NK-92 (cell line): ENCODE measurements around the gene KCNQ1.

Experiments used
- DNase-seq: peaks from one replicate; lab custom pipeline; 2025; ENCODE audit not compliant: unreplicated experiment; lab: John Stamatoyannopoulos, UW

Gene KCNQ1

DNA sequence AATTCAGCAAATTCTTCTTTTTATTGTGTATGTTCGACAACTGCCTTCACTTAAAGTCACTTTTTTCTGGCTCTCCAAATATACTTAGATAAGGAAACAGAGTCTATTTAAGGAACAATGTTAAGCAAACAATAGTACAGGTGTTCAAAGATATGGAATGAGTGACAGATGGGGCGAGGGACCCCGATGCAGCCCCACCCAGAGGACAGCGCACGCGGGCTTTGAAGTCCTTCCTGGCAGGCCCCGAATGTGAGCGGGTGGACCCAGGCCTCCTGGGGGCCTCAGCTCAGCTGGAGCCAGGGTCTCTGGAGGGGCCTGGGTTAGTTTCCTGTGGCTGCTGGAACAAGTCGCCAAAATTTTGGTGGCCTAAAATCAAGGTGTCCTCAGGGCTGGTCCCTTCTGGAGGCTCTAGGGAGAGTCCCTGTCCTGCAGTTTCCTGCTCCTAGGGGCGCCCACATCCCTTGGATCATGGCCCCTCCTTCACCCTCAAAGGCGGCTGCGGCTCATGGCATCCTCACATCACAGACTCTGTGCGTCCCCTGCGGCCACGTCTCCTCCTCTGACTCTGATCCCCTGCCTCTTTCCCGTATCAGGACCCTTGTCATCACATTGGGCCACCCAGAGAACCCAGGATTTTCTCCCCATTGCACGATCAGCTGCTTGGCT, 295.6 kb downstream of the KCNQ1 start:
- no peak for DNase-seq

DNA sequence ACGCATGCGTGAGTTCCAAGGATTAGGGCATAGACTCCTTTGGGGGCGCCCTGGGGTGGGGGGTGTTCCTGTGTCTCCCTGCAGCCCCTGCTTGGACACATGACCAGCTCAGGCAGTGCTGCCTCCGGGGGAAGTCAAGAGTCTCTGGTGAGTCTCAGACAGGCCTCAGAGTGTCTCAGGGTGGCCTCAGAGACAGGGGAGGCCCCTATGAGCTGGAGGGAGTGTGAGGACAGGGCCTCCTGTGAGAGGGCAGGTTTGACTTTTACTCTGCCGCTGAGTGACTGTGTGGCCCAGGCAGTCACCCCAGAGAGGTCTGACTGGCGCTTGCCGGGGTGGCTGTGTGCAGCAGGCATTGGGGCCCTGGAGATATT, 296.2 kb downstream of the KCNQ1 start:
- no peak for DNase-seq

DNA sequence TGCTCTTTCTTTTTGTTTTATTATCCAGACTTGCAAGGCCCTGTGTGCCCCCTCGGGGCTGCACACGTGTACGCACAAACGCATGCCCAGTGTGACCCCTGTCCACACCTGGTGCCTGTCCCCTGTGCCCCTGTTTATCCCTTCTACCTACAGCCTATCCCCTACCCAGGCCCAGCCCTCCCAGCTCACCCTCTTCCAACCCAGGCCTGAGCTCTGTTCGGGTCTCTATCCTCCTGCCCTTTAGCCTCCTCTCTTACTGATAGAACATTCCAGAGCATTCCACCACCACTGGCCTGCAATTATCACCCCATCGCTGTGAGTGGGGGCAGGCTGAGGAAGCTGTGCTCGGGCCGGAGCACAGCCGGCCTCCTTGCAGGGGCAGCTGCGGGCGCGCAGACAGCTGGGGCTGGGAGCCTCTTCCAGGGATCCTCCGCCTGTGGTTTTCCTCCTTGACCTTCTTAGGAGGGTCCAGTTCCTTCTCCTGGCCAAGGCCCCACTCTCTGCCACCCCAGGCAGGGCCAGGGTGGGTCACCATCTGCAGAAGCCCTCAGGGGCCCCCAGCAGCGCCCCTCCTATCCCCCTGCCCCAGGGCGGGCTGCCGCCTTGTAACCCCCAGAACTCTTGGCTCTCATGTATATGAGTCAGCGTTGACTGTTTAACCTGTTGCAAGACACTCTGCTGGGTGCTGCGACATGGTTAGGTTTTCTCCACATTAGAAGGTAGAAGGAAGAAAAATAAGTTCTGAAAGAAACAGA, 296.7 kb downstream of the KCNQ1 start:
- no peak for DNase-seq

DNA sequence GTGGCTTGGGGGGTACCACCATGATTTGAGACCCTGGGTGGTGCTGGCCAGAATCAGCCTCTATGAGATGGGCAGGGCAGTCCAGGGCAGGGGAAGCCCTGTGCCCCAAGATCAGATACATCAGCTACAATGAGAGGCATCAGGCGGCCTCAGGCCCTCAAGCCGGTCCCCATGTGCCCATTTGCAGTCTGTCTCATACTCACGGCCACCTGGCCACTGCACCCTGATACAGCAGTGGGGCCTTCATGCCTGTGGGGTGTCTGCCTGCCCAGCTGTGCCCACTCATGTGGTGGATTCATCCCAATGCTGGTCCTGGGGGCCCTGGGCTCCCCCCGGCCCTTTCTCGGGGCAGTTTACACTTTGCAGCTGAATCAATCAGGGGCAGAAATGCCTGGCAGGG, 297.4 kb downstream of the KCNQ1 start:
- DNase-seq = no peak

DNA sequence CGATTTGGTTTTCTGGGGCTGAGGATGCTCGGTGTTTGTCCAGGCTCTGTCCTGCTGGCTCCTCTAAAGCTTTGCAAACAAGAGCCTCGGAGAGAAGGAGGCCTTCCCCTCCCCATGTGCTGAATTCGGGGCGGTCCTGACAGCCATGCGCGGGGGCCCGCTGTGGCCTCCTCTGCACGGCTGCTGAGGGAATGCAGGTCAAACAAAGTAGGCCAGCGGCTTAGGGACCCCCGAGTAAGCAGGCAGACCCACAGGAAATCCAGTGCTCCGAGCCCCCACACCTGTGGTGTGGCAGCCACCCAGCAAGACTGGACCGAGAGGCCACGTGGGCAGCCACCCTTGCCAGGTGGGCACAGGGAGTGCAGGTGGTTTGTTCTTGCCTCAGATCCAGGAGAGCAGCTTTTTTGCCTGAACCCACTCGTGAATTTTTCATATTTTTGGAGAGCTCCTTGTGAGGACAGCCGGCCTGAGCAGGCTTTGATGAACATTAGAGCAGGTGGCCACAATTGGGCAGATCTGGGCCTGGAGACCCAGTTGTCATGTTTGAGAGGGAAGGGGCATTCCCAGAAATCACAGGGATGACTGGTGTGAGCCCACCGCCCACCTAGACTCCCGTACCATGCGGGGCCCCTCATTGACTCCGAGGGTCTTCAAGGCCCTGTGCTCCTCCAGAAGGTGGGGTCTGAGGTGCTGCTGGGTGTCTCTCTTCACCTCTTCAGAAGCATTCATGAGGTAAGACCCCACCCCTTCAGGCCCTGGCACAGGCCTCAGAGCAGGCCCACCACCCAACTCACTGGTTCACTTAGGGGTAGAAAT, 298.0 kb downstream of the KCNQ1 start:
- DNase-seq = no peak

DNA sequence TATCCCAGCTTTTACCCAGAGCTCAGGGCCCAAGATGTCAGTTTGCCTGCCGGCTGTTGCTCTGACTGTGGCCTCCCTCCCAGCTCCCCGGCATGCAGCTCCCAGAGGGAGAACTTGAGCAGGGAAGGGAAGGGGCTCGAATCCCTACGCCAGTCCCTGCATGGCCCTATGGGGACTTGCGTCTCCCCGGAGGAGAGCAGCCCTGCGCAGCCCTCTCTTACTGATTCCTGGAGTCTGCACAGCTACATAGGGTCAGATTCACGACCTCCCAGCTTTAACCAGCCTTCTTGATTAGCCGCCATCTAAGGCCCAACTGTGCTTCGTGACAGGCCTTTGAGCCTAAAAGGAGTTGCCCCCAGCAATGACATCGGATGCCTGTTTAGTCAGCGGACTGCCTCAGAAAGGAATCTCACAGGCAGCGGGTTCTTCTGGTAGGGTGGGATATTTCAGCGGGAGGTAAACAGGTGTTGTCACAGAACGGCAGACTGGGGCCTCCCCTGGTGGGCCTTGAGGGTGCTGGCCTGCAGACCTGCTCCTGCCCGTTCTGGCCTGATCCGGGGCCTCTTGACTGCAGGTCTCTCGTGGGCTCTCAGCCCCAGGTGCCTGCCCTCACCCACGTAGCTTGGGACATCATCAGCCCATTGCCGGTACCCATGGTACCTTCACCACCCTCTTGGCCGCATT, 298.8 kb downstream of the KCNQ1 start:
- no peak for DNase-seq

DNA sequence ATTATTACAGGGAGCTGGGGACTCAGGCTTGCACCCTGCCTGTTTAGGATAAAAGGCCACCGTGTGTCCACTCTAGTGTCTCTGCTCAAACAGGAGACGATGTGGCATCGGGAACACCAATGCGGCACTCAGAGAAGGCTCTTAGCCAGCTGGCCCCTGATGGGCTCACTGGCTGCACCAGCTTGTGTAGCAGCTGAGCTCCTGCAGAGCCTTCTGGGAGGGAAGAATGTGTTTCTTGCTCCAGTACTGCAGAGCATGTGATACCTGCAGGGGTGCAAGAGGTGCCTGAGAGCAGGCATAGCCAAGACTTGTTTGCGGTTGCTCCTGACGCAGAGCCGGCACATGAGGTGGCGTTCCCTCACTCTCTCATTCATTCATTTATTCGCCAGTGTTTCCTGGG, 299.4 kb downstream of the KCNQ1 start:
- DNase-seq = no peak

DNA sequence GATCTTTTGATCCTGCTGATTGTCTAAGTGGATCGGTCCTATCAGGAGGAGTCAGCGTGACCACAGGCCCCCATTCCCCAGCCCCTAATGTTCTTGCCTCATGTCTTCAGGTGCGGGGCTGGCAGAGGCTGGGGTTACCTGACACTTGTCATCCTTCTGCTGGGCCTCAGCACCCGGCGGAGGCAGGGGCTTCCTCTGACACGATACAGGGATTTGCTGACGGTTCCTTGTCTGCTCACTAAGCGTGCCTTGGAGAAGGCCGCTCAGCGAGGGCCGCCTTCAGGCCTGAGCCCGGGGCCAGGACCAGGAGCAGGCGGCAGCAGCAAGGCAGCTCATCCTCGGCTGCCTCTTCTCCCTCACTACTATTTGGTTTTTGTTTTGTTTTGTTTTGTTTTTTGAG, 300.7 kb downstream of the KCNQ1 start:
- no peak for DNase-seq

DNA sequence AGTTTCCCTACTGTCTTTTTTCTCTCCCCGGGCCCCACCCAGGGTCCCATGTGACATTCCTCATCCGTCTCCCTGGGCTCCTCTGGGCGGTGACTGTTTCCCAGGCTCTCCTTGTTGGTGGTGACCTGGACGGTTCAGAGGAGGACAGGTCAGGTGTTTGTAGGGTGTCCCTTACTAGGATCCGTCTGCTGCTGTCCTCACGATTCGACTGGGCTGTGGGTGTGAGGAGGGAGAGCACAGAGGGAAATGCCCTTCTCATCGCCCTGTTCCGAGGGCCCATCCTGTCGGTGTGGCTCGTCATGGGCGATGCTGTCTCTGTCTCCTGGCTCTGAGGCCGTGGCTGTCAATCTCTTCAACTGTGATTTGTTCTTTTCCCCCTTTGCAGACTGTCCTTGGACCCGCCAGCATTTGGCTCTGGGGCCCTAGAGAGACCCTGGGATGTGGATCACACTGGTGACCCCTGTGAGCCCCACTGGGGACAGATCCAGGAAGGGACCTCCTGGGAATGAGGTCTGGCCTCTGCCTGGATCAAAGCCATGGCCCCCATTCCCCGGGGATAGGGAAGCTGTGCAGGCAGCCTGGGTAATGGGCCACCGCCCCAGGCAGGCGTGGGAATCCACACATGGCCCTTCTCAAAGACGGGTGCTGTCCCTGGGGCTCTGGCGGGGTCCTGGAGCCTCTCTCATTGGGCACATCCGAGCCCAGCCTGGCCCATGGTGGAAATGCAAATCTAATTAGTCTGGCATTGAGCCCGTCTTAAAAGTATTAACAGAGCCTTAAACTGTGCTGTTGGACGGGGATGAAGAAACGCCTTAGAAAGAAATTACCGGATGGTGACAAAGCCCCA, 301.8 kb downstream of the KCNQ1 start:
- DNase-seq = no peak

DNA sequence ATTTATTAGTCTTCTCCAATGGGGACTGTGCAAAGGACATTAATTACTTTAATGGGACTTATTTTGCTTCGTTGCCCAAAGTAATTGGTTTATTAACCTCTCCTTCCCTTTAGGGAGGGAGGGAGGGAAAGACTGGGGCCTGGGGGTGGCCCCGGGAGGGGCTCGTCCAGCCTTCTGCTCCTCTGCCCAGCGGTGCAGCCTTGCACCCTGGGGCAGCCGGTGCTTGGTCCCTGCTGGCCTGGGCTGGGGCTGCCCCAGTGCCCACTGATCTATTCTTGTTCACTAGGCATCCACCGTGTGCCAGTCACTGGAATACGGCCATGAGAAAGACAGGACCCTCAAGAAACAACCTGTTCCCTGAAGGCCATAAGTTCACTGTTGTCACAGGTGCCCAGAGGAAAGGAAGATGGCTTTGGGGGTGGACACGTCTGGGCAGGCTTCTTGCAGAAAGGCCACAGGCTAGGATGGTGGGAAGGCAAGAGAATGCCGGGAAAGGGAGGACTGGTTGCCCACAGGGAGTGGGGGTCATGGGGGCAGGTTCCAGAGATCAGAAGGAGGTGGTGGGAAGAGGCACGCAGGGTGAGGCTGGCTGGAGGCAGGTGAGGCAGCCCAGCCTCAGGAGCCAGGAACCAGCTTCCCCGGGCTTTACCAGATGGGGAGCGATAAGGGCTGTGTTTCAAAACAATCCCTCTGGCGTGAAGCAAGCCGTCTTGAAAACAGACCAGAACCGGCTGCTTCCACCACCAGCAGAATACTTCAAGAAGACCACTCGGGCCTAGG, 302.6 kb downstream of the KCNQ1 start:
- no peak for DNase-seq

DNA sequence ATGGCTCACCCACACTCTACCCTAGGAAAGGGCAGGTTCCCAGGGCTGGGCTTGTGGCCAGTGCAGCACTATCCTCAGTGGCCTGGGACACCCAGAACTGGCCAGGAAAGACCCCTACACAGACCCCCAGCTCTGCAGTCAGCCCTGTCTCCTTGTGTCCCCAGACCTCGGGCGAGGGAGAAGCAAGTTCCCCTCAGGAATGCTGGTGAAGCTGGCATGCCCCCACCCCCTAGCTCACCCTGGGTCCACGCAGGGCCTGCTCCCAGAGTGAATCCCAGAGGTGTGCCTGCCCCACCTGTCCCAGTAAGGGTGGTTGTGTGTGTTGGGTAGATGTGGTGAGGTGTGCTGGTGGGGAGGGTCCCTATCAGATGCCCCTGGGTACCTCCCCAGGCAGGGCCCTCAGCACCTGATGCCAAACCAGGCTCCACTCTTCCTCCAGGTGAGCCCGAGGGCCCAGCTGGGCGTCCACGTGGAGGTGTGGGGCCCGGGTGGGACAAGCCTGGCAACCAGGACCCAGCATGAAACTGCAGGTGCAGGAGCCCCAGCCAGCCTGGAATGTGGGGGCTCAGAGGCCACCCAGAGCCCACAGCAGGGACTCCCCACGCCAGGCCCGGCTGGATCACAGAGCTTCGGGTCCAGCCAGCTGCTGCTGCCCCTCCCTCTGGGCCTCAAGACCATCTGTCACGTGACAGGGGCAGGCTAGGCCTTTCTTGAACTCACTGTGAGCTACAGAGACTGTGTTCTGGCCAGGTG, 303.4 kb downstream of the KCNQ1 start:
- no peak for DNase-seq

DNA sequence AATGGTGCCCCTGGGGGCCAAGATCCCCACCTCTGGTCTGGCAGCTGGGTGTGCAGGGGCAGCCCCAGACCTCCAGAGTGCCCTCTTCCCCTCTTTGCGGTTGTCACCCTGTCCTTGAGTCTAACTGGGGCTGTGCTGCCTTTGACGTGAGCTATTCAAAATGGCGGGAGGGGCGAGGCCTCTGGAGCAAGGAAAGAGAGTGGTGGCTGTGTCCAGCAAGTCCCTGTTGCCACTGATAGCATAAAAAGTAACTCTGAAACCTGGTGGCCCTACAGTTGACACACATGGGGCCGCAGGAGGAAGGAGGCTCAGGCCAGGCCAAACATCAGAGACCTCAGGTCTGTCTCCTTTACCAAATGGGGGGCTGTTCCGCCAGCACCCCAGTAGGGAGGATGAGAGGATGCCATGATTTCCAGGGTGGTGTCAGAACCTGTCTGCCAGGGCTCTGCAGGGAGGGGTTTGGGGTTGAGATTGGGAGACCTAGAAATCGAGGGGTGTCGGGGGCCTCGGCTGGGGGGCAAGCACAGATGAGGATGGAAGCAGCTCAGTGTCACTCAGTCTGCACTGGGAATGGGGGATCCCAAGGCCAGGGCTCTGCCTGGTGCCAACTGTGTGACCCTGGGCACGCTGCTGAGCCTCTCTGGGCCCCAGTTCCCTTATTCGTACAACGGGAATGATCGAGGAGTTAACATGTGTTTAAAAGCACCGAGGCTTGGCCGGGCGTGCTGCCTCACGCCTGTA, 304.2 kb downstream of the KCNQ1 start:
- DNase-seq = no peak

DNA sequence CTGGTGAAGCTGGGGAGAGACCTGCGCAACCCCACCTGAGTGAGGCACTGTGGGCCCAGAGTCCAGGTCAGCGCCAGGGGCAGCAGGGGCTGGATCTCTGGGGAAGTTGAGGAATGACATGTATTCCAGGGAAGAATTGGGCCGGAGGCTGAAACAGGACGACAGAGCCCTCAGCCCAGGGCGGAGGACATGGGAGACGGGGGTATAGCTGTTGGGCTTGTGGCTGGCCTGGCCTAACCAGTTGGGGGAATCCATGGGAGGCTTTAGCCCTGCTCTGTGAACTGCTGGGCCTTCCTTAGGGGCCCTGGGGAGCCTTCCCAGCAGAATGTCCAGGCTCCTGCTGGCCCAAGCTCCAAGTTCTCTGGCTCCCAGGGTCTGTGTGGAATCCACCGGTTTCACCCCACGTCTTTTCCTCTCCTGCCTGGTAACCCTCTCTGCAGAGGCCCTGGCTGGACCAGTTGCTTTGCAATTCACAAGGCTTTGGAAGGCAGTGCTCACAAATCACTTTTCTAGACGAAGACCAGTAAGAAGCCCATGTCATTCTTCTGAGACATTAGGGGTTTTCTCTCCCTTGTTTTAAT, 305.4 kb downstream of the KCNQ1 start:
- DNase-seq = no peak

DNA sequence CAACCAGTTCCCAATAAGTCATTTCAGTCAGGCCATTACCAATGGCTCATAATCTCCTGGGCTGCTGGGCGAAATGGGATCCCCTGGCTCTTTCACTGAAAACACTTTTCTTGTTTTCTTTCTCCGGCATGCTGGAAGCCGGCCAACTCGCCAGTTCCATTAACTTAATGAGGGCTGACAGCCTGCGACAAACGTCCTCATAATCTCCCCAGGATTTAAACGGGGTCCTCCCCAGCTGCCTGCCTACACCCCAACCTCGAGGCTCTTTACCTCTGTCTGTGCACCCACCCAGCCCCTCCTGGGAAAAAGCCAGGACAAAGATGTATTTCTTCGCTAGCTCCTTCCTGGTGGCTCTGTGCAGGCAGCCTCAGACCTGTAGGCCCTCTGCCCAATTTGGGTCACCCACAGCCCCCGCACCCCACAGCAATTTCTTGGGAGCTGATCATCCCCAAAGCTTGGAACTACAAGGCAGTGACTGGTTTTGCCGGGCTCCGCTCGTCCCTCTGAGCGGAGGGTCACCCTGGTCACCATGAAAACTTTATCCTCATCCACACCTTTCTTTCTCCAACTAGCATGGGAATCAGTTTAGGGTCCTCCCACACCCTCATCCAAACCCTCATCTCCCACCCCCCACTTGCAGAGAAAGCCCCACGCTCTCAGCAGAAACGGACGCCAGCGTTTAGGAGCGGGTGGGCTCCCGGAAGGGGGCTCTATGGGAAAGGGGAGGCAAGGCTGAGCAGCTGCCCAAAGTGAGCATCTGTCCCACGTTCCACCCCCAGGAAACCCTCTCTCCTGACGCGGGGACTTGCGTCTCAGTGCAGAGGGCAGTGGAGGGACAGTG, 306.1 kb downstream of the KCNQ1 start:
- no peak for DNase-seq

DNA sequence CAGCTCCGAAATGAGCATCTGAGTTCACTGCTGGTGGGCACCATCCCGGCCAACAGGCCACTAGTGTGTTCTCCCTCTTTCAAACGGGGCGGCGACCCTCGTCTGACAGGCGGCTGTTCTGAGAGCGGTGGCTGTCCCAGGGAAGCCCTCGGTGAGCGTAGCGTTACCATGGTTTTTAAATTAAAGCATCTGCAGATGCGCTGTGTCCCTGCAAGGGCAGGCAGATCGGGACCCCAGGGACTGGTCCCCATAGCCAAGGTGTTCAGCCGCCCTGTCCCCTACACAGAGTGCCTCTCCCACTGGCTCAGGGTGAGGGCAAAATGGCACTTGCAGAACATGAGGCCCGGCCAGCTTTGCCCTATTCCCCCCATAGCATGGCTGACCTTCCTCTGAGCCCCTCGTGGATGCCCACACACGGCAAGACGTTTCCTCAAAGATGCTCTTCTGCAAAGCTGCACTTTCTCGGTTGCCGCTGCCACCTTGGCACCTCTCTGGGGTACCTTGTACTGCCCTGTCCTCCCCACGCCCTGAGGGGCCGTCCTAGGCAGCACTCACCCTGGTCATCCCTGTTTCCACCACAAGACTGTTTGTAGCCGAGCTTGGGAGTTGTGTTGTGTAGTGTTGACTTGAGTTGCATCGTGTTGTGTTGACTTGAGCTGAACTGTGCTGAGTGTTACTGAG, 306.9 kb downstream of the KCNQ1 start:
- DNase-seq = no peak

DNA sequence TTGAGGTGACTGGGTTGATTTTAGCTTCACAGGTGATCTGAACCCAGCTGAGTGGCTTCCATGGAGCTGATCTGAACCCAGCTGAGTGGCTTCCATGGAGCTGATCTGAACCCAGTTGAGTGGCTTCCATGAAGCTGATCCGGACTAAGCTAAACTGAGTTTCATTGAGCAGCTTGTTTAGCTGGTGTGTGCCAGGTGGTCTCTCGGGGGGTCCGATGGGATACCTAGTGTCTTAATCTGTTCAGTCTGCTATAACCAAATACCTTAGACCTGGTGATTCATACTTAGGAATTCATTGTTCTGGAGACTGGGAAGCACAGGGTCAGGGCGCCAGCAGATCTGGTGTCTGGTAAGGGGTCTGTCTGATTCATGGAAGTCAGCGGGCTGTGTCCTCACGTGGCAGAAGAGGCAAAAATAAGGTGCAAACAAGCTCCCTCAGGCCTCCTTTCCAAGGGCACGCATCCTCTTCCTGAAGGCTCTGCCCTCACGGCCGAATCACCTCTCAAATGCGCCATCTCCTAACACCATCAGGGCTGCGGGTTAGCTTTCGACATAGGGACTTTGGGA, 307.5 kb downstream of the KCNQ1 start:
- DNase-seq = no peak
